ENCODE data around the gene GAL3ST1.
"Not testable (repeated sequence)": the region's sequence is repeated elsewhere in the genome, so short reads cannot be mapped to it uniquely, and the experiment has no call there.

The GAL3ST1 gene

GRCh38 chr22:30596199-30596598 is 21.7 kb upstream of the GAL3ST1 start:
- no peak for DNase-seq (ENCODE audit: low read depth)

GRCh38 chr22:30592360-30592713 is 17.9 kb upstream of the GAL3ST1 start:
- not testable (repeated sequence) for DNase-seq (ENCODE audit: low read depth)

GRCh38 chr22:30591588-30592359 is 17.3 kb upstream of the GAL3ST1 start, which contains the start of gene PES1:
PES1 (minus strand) TSS chr22:30591910; CDS start chr22:30591833, 77 bp downstream.
- peak; percentile 87 for DNase-seq (ENCODE audit: low read depth)

GRCh38 chr22:30591191-30591587 is 16.7 kb upstream of the GAL3ST1 start:
- no peak for DNase-seq (ENCODE audit: low read depth)

- DNase-seq (ENCODE audit: low read depth): no peak
These were observed 11.9 kb upstream of the GAL3ST1 start for GRCh38 chr22:30586414-30586813.

GRCh38 chr22:30584441-30584840 is 10.0 kb upstream of the GAL3ST1 start:
- no peak for DNase-seq (ENCODE audit: low read depth)

- no peak for DNase-seq (ENCODE audit: low read depth)
These were observed 8.5 kb upstream of the GAL3ST1 start for GRCh38 chr22:30582788-30583545.

- no peak for DNase-seq (ENCODE audit: low read depth)
These were observed 7.6 kb upstream of the GAL3ST1 start for GRCh38 chr22:30582051-30582450.

GRCh38 chr22:30580896-30581295 is 6.4 kb upstream of the GAL3ST1 start:
- DNase-seq (ENCODE audit: low read depth): no peak

GRCh38 chr22:30578481-30578880 is 4.0 kb upstream of the GAL3ST1 start:
- DNase-seq (ENCODE audit: low read depth): no peak

GRCh38 chr22:30575859-30576258 is 1.4 kb upstream of the GAL3ST1 start:
- no peak for DNase-seq (ENCODE audit: low read depth)

- DNase-seq (ENCODE audit: low read depth): no peak
These were observed 669 bp upstream of the GAL3ST1 start for GRCh38 chr22:30574997-30575671.

- no peak for DNase-seq (ENCODE audit: low read depth)
These were observed 821 bp downstream of the GAL3ST1 start for GRCh38 chr22:30573594-30574094.

GRCh38 chr22:30572840-30573593 is 1.4 kb downstream of the GAL3ST1 start:
- DNase-seq (ENCODE audit: low read depth): no peak

- DNase-seq (ENCODE audit: low read depth): no peak
These were observed 2.3 kb downstream of the GAL3ST1 start for GRCh38 chr22:30572210-30572609.

GRCh38 chr22:30569674-30570202 is 4.7 kb downstream of the GAL3ST1 start:
- no peak for DNase-seq (ENCODE audit: low read depth)

- DNase-seq (ENCODE audit: low read depth): no peak
These were observed 6.2 kb downstream of the GAL3ST1 start for GRCh38 chr22:30568137-30568805.

- not testable (repeated sequence) for DNase-seq (ENCODE audit: low read depth)
These were observed 7.2 kb downstream of the GAL3ST1 start for GRCh38 chr22:30567277-30567676.

GRCh38 chr22:30566125-30566524 is 8.3 kb downstream of the GAL3ST1 start:
- DNase-seq (ENCODE audit: low read depth): no peak

- DNase-seq (ENCODE audit: low read depth): no peak
These were observed 9.1 kb downstream of the GAL3ST1 start for GRCh38 chr22:30565341-30565740.

GRCh38 chr22:30564761-30565119 is 9.7 kb downstream of the GAL3ST1 start:
- DNase-seq (ENCODE audit: low read depth): no peak

All from stimulated activated CD8-positive, alpha-beta memory T cell treated with anti-CD3 and anti-CD28 coated beads, Interleukin-15, amount 100 ng/mL, for 1 hour (primary cell).